DND-41 (cell line): ENCODE data around the gene SLC37A3.
"Not testable (repeated sequence)": the region's sequence is repeated elsewhere in the genome, so short reads cannot be mapped to it uniquely, and the experiment has no call there.

Experiments
- ATAC-seq: fragments of 200-7000 bp; cut with Tn5 transposase; 3 replicates; pipeline ENCODE4 v1.9.1; 2021; ENCODE audit warnings: low read depth; ENCODE audit not compliant: insufficient read depth
- DNase-seq: peaks from one replicate; pipeline ENCODE4 v3.0.0-alpha.2; 2020
- H2AFZ ChIP-seq: 2 replicates; pipeline ENCODE4 v1.6.0; 2012; ENCODE audit warnings: low read depth, low read length
- H3K27ac ChIP-seq: 2 replicates; pipeline ENCODE4 v1.5.1; 2012; ENCODE audit warnings: low read length, inconsistent platforms
- H3K27me3 ChIP-seq: fragments of 200-600 bp; sonication (generic); 2 replicates; pipeline ENCODE4 v1.6.0; 2012; ENCODE audit warnings: low read length, mild to moderate bottlenecking, inconsistent platforms; ENCODE audit not compliant: insufficient read depth, poor library complexity
- H3K36me3 ChIP-seq: 2 replicates; pipeline ENCODE4 v1.5.1; 2012; ENCODE audit warnings: low read length, inconsistent platforms; ENCODE audit not compliant: insufficient read depth
- H3K4me1 ChIP-seq: 2 replicates; pipeline ENCODE4 v1.5.1; 2012; ENCODE audit warnings: mild to moderate bottlenecking, low read length; ENCODE audit not compliant: insufficient read depth
- H3K4me2 ChIP-seq: 2 replicates; pipeline ENCODE4 v1.6.0; 2012; ENCODE audit warnings: mild to moderate bottlenecking, moderate library complexity, low read length, inconsistent platforms; ENCODE audit not compliant: insufficient read depth
- H3K4me3 ChIP-seq, 2 experiments: fragments of 200-600 bp in 1 of 2; shearing (Covaris generic) in 1 of 2; 2 replicates each; pipeline ENCODE4 v1.5.1; 2012 to 2016; ENCODE audit warnings: inconsistent platforms in 2 of 2, low read length in 2 of 2, mild to moderate bottlenecking in 2 of 2, low read depth in 1 of 2, moderate library complexity in 1 of 2
- H3K79me2 ChIP-seq: 2 replicates; pipeline ENCODE4 v1.6.0; 2012; ENCODE audit warnings: low read length, inconsistent platforms; ENCODE audit not compliant: insufficient read depth
- H3K9ac ChIP-seq: 2 replicates; pipeline ENCODE4 v1.6.0; 2012; ENCODE audit warnings: low read depth, mild to moderate bottlenecking, inconsistent platforms, low read length, moderate library complexity
- H3K9me3 ChIP-seq: 2 replicates; pipeline ENCODE4 v1.5.1; 2012; ENCODE audit warnings: low read length, moderate library complexity, mild to moderate bottlenecking, inconsistent platforms; ENCODE audit not compliant: insufficient read depth, severe bottlenecking
- H4K20me1 ChIP-seq: 2 replicates; pipeline ENCODE4 v1.6.0; 2012; ENCODE audit warnings: low read length; ENCODE audit not compliant: insufficient read depth
- CTCF ChIP-seq: IDR thresholded peaks from 2 replicates; pipeline ENCODE4 v1.5.1; 2012; ENCODE audit warnings: borderline replicate concordance, low read length, moderate library complexity, mild to moderate bottlenecking; ENCODE audit not compliant: poor library complexity, severe bottlenecking; ENCODE audit errors: extremely low read depth
- EZH2 ChIP-seq: IDR thresholded peaks from 3 replicates; pipeline ENCODE4 v1.6.1; 2012; ENCODE audit warnings: borderline replicate concordance, low read depth, mild to moderate bottlenecking, moderate library complexity, low read length, inconsistent platforms; ENCODE audit not compliant: severe bottlenecking

The SLC37A3 gene

DNA sequence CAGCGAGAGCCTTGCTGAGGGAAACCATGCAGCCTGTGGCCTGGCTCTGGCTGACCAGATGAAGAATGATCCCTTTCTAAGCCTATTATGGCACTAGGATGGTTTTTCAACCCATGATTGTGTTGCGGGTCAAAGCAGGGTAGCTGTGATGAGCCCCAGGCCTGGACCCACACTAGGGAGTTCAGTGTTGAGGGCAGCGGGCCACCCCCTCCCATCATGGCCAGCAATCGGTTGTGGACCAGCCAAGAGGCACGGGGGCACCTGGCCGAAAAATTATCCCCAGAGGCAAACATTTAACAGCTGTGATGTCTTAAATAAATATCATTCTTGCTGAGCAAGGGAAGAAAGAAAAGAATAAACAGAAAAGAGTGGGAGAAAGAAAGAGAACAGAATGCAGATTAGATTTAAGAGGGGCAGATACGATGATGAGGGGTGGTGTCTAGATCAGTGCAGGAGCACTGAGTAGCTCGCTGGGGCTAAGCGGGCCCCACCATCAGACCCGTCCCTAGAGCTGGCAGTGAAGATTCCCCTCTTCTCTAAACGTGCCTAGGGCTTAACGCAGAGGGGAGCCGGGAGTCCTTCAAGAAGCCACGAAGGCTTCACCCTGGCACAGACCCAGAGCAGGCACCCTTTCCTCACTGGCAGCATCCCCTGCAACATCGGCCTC, 82.7 kb downstream of the SLC37A3 start:
- TF ChIP-seq EZH2: no peak
- no peak for TF ChIP-seq CTCF
- H3K9me3 ChIP-seq: peaks cover 8% of the 10 kb centered on the region
- H3K79me2 ChIP-seq: no peaks in the 10 kb centered on the region
- H3K36me3 ChIP-seq: no peaks in the 10 kb centered on the region
- DNase-seq (no peak), ATAC-seq (peak; percentile 28; the same call in 1 of the 3 replicates)
- H3K4me3 ChIP-seq: no peak overlapping the region
- no peaks in the 10 kb centered on the region for H3K27me3 ChIP-seq
- H3K4me2 ChIP-seq: no peak overlapping the region
- peaks cover 4% of the 10 kb centered on the region; the same call in 1 of the 2 replicates for H3K4me1 ChIP-seq
- no peak overlapping the region for H2AFZ ChIP-seq
- H3K27ac ChIP-seq: no peak overlapping the region
- H3K9ac ChIP-seq: no peak overlapping the region
- H4K20me1 ChIP-seq: no peaks in the 10 kb centered on the region

- Histone ChIP-seq H3K4me2 (no peak overlapping the region), H3K4me3 (no peak overlapping the region), H3K9me3 (peaks cover 8% of the 10 kb centered on the region), H2AFZ (no peak overlapping the region), H3K27me3 (no peaks in the 10 kb centered on the region), H3K36me3 (no peaks in the 10 kb centered on the region), H3K9ac (no peak overlapping the region), H3K27ac (no peak overlapping the region), H3K4me1 (peaks cover 4% of the 10 kb centered on the region; the same call in 1 of the 2 replicates), H4K20me1 (no peaks in the 10 kb centered on the region), H3K79me2 (no peaks in the 10 kb centered on the region)
- ATAC-seq: no peak
- DNase-seq: no peak
- TF ChIP-seq EZH2 (no peak), CTCF (no peak)
Observed at GRCh38 chr7:140314573-140315480, 83.5 kb downstream of the SLC37A3 start.

GRCh38 chr7:140312141-140312846, 86.0 kb downstream of the SLC37A3 start:
- Histone ChIP-seq H3K9ac (no peak overlapping the region), H4K20me1 (no peaks in the 10 kb centered on the region), H3K36me3 (no peaks in the 10 kb centered on the region), H3K4me2 (no peak overlapping the region), H3K9me3 (peaks cover 8% of the 10 kb centered on the region), H2AFZ (no peak overlapping the region), H3K79me2 (no peaks in the 10 kb centered on the region), H3K27me3 (no peaks in the 10 kb centered on the region), H3K4me3 (no peak overlapping the region), H3K4me1 (peaks cover 4% of the 10 kb centered on the region; the same call in 1 of the 2 replicates), H3K27ac (no peak overlapping the region)
- TF ChIP-seq CTCF (no peak), EZH2 (no peak)
- DNase-seq (no peak), ATAC-seq (no peak)

- H3K27me3 ChIP-seq, H3K4me2 ChIP-seq, ATAC-seq, H3K4me1 ChIP-seq, H3K27ac ChIP-seq, H3K4me3 ChIP-seq, H4K20me1 ChIP-seq, DNase-seq, H3K79me2 ChIP-seq, H3K36me3 ChIP-seq, H3K9me3 ChIP-seq, H3K9ac ChIP-seq, H2AFZ ChIP-seq: not testable (repeated sequence)
Observed at GRCh38 chr7:140311128-140311527, 87.2 kb downstream of the SLC37A3 start.
